Upper lobe of left lung (tissue), 4 donors: Measurements from ENCODE around the gene BANP.
"Not testable (repeated sequence)": the region's sequence is repeated elsewhere in the genome, so short reads cannot be mapped to it uniquely, and the experiment has no call there.

Source experiments
- CTCF ChIP-seq, 6 experiments: fragments of 450-650 bp in 4 of 6; fragments of 200-600 bp in 2 of 6; sonication (generic) in 2 of 6; IDR thresholded peaks; one replicate each; pipeline ENCODE4 v1.5.1; 2016 to 2019; ENCODE audit warnings: antibody characterized with exemption in 6 of 6
- EP300 ChIP-seq, 4 donors: sonication (generic); formaldehyde crosslinking; IDR thresholded peaks; one replicate each; pipeline ENCODE4 v1.5.1; 2017; ENCODE audit warnings: antibody characterized with exemption in 4 of 4, control low read depth in 2 of 4

GRCh38 chr16:88089632-88090376 lies 138.6 kb downstream of the BANP start:
- TF ChIP-seq CTCF, EP300 (IDR thresholded peaks at IDR 0.05): not testable (repeated sequence)
